Measurements from ENCODE around the gene UBTD1. TPM values are rescaled to one million over a fixed set of nuclear protein-coding genes. Genes with fewer than 3 reads are reported as not detected.

Gene UBTD1
- total RNA-seq, 1 experiment from 2014 or later, result 19.0 TPM

DNA sequence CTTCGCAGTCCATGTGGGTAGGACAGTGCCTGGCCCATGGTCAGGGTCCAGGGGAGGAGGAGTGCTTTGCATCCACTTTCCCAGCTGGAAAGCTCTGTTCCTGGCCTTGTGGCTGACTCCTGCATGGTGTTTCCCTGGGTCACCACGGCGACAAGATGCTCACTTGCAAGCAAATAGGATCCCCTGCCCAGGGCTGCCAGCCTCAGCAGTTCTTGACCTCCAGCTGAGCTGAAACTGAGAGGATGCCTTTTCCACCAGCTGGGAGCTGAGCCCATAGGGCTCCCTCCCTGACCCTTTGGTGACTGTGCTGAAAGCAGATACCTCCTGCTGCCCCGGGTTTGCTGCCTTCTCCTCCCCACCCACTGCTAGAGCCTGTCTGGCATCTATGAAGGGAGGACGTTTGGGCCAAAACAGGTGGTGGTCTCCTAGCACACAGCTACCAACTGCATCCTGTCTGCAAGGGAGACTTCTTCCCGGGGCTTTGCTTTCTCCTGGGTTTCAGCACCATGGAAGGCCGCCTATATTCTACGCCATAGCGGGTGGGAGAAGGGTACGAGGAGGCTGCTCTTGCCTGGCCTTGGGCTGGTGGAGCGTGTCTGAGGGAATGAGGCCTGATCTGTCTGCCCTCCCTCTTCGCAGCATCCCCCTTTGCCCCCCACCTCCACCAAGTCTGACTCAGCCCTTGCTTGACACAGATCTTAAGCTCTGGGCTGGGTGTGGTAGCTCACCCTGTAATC, 34.4 kb downstream of the UBTD1 start:
- no CpG with 5 or more reads among the region's 12 CpGs for WGBS (ENCODE audit: extremely low coverage, insufficient read length, low lambda C conversion rate)
- H2BK12ac ChIP-seq (ENCODE audit: insufficient read length, low read depth, low read length), result no peak overlapping the region
- H3K79me1 ChIP-seq (ENCODE audit: insufficient read depth, low read depth, low read length, poor library complexity, severe bottlenecking), result no peaks in the 10 kb centered on the region
- no peak overlapping the region for H3T11ph ChIP-seq (ENCODE audit: low read length)
- no peak overlapping the region for H3K9ac ChIP-seq (ENCODE audit: extremely low read depth, insufficient read length, low read length)
- no peak overlapping the region for H3K4ac ChIP-seq (ENCODE audit: low read depth, low read length)
- H4K91ac ChIP-seq (ENCODE audit: insufficient read length, low read depth, low read length), result no peak overlapping the region
- no peak overlapping the region for H2BK20ac ChIP-seq (ENCODE audit: low read depth, low read length, poor library complexity, severe bottlenecking)
- no peak overlapping the region for H2AFZ ChIP-seq (ENCODE audit: low read length)
- no peaks in the 10 kb centered on the region for H3K23me2 ChIP-seq (ENCODE audit: insufficient read length, low read depth, low read length, poor library complexity, severe bottlenecking)
- Mint-ChIP-seq H3K27ac (peak overlapping the region in 2 of 3 experiments; percentile 91 to 98; a peak in 4 of 7 replicates), H3K36me3 (ENCODE audit: insufficient read depth in 1 of 3, low read depth in 3 of 3) (peaks cover 4 to 7% (median 7%) of the 10 kb centered on the region in 3 experiments), H3K4me3 (no peak overlapping the region), H3K9me3 (peaks cover 9 to 11% of the 10 kb centered on the region in 2 experiments), H3K4me1 (peaks cover 11 to 24% of the 10 kb centered on the region in 2 experiments), H3K27me3 (ENCODE audit: low read depth) (no peaks in the 10 kb centered on the region; the same call in 1 of the 2 replicates)
- no peak overlapping the region for H4K5ac ChIP-seq (ENCODE audit: insufficient read length, low read depth, low read length)
- no peak overlapping the region for H2BK5ac ChIP-seq (ENCODE audit: insufficient read length, low read length)
- H2BK120ac ChIP-seq (ENCODE audit: low read depth, low read length, poor library complexity, severe bottlenecking), result no peak overlapping the region
- H3K56ac ChIP-seq (ENCODE audit: insufficient read length, low read depth, low read length), result no peak overlapping the region
- H4K8ac ChIP-seq (replicated peaks; ENCODE audit: insufficient read length, low read depth, low read length), result no peak overlapping the region
- no peak overlapping the region for H3K4me2 ChIP-seq (ENCODE audit: insufficient read depth, insufficient read length, low read length)
- no peaks in the 10 kb centered on the region for H3K4me1 ChIP-seq (ENCODE audit: insufficient read depth, low read length)
- no peaks in the 10 kb centered on the region for H3K27me3 ChIP-seq (ENCODE audit: insufficient read depth, low read length)
- no peak overlapping the region for H2AK5ac ChIP-seq (ENCODE audit: insufficient read length, low read length)
- no peak overlapping the region for H3K23ac ChIP-seq (ENCODE audit: insufficient read length, low read depth, low read length)
- peak; percentile 69 for DNase-seq
- H3K9me3 ChIP-seq (ENCODE audit: control insufficient read depth, low read depth, low read length), result no peaks in the 10 kb centered on the region
- no peak overlapping the region for H3K14ac ChIP-seq (ENCODE audit: insufficient read depth, low read length)
- peak overlapping the region; percentile 39 for H3K18ac ChIP-seq (ENCODE audit: insufficient read length, low read depth, low read length)
- no peak overlapping the region for H2BK15ac ChIP-seq (ENCODE audit: low read depth, low read length)
- no peak for TF ChIP-seq CTCF (conservative IDR thresholded peaks at IDR 0.05)
- H3K27ac ChIP-seq (ENCODE audit: insufficient read length, low read depth, low read length), result no peak overlapping the region
- no peaks in the 10 kb centered on the region for H3K79me2 ChIP-seq (ENCODE audit: insufficient read depth, low read length)
- no peaks in the 10 kb centered on the region for H4K20me1 ChIP-seq (ENCODE audit: control insufficient read depth, insufficient read depth, insufficient read length)
